Neutrophil (primary cell): Measurements from ENCODE around the gene CDC123.
A peak's percentile ranks its signal among the peaks of the same experiment; 100 is the strongest.

ENCODE experiments used
- H3K27ac ChIP-seq: fragments of 200-600 bp; sonication (generic); 2 replicates; pipeline ENCODE4 v1.5.1; 2016; ENCODE audit warnings: mild to moderate bottlenecking, moderate library complexity
- H3K27me3 ChIP-seq: fragments of 200-600 bp; sonication (generic); 2 replicates; pipeline ENCODE4 v1.6.0; 2016; ENCODE audit warnings: mild to moderate bottlenecking
- H3K36me3 ChIP-seq: fragments of 200-600 bp; sonication (generic); 2 replicates; pipeline ENCODE4 v1.5.1; 2017
- H3K4me1 ChIP-seq, 2 experiments: fragments of 200-600 bp in 1 of 2; sonication (generic) in 1 of 2; 1 replicate in 1 of 2; 2 replicates in 1 of 2; pipeline versions ENCODE4 v1.5.1 to v1.6.1; 2013 to 2016; ENCODE audit warnings: low read depth in 1 of 2, low read length in 1 of 2, mild to moderate bottlenecking in 1 of 2, moderate library complexity in 1 of 2; ENCODE audit not compliant: control insufficient read depth in 1 of 2, insufficient read depth in 1 of 2
- H3K4me3 ChIP-seq, 2 experiments: fragments of 200-600 bp in 1 of 2; sonication (generic) in 1 of 2; 1 replicate in 1 of 2; 2 replicates in 1 of 2; pipeline ENCODE4 v1.5.1; 2013 to 2016; ENCODE audit warnings: low read depth in 1 of 2, low read length in 1 of 2, mild to moderate bottlenecking in 1 of 2, moderate library complexity in 1 of 2
- H3K9me3 ChIP-seq: fragments of 200-600 bp; sonication (generic); 2 replicates; pipeline ENCODE4 v1.5.1; 2016
- CTCF ChIP-seq: fragments of 200-600 bp; sonication (generic); IDR thresholded peaks from 2 replicates; pipeline ENCODE4 v1.5.1; 2016; ENCODE audit warnings: antibody characterized with exemption

The CDC123 gene

GRCh38 chr10:12212454-12212853 lies 16.5 kb downstream of the CDC123 start:
- Histone ChIP-seq H3K27me3 (no peaks in the 10 kb centered on the region), H3K27ac (no peak overlapping the region), H3K4me3 (no peak overlapping the region), H3K4me1 (peaks cover 15% of the 10 kb centered on the region in 2 experiments), H3K36me3 (peaks cover 49% of the 10 kb centered on the region), H3K9me3 (no peaks in the 10 kb centered on the region)
- no peak for TF ChIP-seq CTCF

GRCh38 chr10:12213621-12214020 lies 17.6 kb downstream of the CDC123 start:
- TF ChIP-seq CTCF = no peak
- H3K36me3 ChIP-seq = peaks cover 44% of the 10 kb centered on the region

GRCh38 chr10:12214093-12214492 lies 18.1 kb downstream of the CDC123 start:
- Histone ChIP-seq H3K9me3 (no peaks in the 10 kb centered on the region), H3K27me3 (no peaks in the 10 kb centered on the region), H3K27ac (peak overlapping the region; percentile 87), H3K36me3 (peaks cover 42% of the 10 kb centered on the region), H3K4me3 (no peak overlapping the region), H3K4me1 (peaks cover 24% of the 10 kb centered on the region in 2 experiments)
- no peak for TF ChIP-seq CTCF

More at GRCh38 chr10:12213621-12214020, 17.6 kb downstream of the CDC123 start:
- Histone ChIP-seq H3K27ac (peak overlapping the region; percentile 87), H3K4me1 (peaks cover 19 to 20% of the 10 kb centered on the region in 2 experiments), H3K9me3 (no peaks in the 10 kb centered on the region), H3K27me3 (no peaks in the 10 kb centered on the region), H3K4me3 (no peak overlapping the region)

GRCh38 chr10:12214763-12215218 lies 18.8 kb downstream of the CDC123 start:
- TF ChIP-seq CTCF = peak; percentile 52
- Histone ChIP-seq H3K27ac (peak overlapping the region; percentile 87), H3K4me1 (peaks cover 31% of the 10 kb centered on the region in 2 experiments), H3K9me3 (no peaks in the 10 kb centered on the region), H3K36me3 (peaks cover 38% of the 10 kb centered on the region), H3K4me3 (peak overlapping the region; percentile 13 to 29), H3K27me3 (no peaks in the 10 kb centered on the region)

GRCh38 chr10:12218991-12219390 lies 23.0 kb downstream of the CDC123 start:
- no peaks in the 10 kb centered on the region for H3K27me3 ChIP-seq
- peak overlapping the region; percentile 37 to 47 for H3K4me3 ChIP-seq
- peak overlapping the region; percentile 88 for H3K27ac ChIP-seq
- peaks cover 39 to 41% of the 10 kb centered on the region in 2 experiments for H3K4me1 ChIP-seq
- no peak for TF ChIP-seq CTCF
- H3K9me3 ChIP-seq = no peaks in the 10 kb centered on the region
- peaks cover 18% of the 10 kb centered on the region for H3K36me3 ChIP-seq
